HepG2 (cell line): ENCODE data around the gene TRAPPC3. TPM values are rescaled to one million over a fixed set of nuclear protein-coding genes. Genes with fewer than 3 reads are reported as not detected.
"Not testable (repeated sequence)": the region's sequence is repeated elsewhere in the genome, so short reads cannot be mapped to it uniquely, and the experiment has no call there.

Source experiments
- ATAC-seq: fragments of 200-7000 bp; cut with Tn5 transposase; 3 replicates; pipeline ENCODE4 v1.9.1; 2020; ENCODE audit warnings: mild to moderate bottlenecking, moderate library complexity
- BruUV-seq: library from RNA; stranded (reverse); fragments of 400-500 nt; replicated peaks from 2 replicates; lab custom pipeline; 2021; lab: Mats Ljungman, UMichigan
- CTCF ChIA-PET: fragments of 300-600 bp; formaldehyde crosslinking; extraction: SDS; loops from one replicate; lab custom pipeline; 2021; ENCODE audit warnings: low total read pairs, inconsistent platforms, low intra/inter-chr PET ratio; lab: Yijun Ruan, JAX
- POLR2A ChIA-PET: fragments of 350-600 bp; sonication (Branson Sonifier 250); formaldehyde crosslinking; loops from one replicate; lab custom pipeline; 2020; ENCODE audit warnings: antibody characterized with exemption, inconsistent platforms; lab: Yijun Ruan, JAX
- DNase-seq: peaks from one replicate; pipeline ENCODE4 v3.0.0-alpha.2; 2015; ENCODE audit warnings: low spot score
- FAIRE-seq: peaks from 3 replicates; lab custom pipeline; 2011; peaks lifted over from hg19 to GRCh38; lab: Jason Lieb, UNC
- H2AFZ ChIP-seq: one replicate; pipeline ENCODE4 v1.6.1; 2011; ENCODE audit warnings: low read length, inconsistent platforms
- H3K27ac ChIP-seq: fragments of 300-600 bp; 3 replicates; pipeline ENCODE4 v1.8.0; 2011; ENCODE audit warnings: mixed run types, mild to moderate bottlenecking, mixed read lengths, low read length, inconsistent platforms; ENCODE audit not compliant: insufficient read depth; ENCODE audit errors: extremely low read length
- H3K27me3 ChIP-seq, 2 experiments: fragments of 200-600 bp in 1 of 2; 2 replicates in 1 of 2; 3 replicates in 1 of 2; pipeline versions ENCODE4 v1.6.0 to v1.8.0; 2011; ENCODE audit warnings: low read length in 2 of 2, mild to moderate bottlenecking in 2 of 2, moderate library complexity in 2 of 2, inconsistent platforms in 1 of 2; ENCODE audit not compliant: insufficient read depth in 2 of 2, control insufficient read depth in 1 of 2
- H3K36me3 ChIP-seq, 2 experiments: fragments of 200-600 bp in 1 of 2; replicated peaks in 1 of 2; 2 replicates in 1 of 2; 3 replicates in 1 of 2; pipeline versions ENCODE4 v1.5.1 to v1.8.0; 2011; ENCODE audit warnings: low read length in 2 of 2, inconsistent platforms in 1 of 2; ENCODE audit not compliant: insufficient read depth in 2 of 2, control insufficient read depth in 1 of 2
- H3K4me1 ChIP-seq: 2 replicates; pipeline ENCODE4 v1.5.1; 2012; ENCODE audit warnings: low read length, inconsistent platforms; ENCODE audit not compliant: insufficient read depth
- H3K4me2 ChIP-seq: 2 replicates; pipeline ENCODE4 v1.6.0; 2011; ENCODE audit warnings: low read depth, low read length, inconsistent platforms
- H3K4me3 ChIP-seq, 3 experiments: fragments of 200-600 bp in 1 of 3; sonication (generic), shearing (Covaris generic) in 1 of 3; replicated peaks in 1 of 3; 2 replicates each; pipeline ENCODE4 v1.5.1; 2011 to 2016; ENCODE audit warnings: low read length in 3 of 3, inconsistent platforms in 2 of 3, low read depth in 2 of 3, mild to moderate bottlenecking in 2 of 3, control low read depth in 1 of 3, mixed read lengths in 1 of 3; ENCODE audit not compliant: insufficient read depth in 1 of 3
- H3K79me2 ChIP-seq: one replicate; pipeline ENCODE4 v1.6.1; 2011; ENCODE audit warnings: low read length, inconsistent platforms; ENCODE audit not compliant: insufficient read depth
- H3K9ac ChIP-seq: 2 replicates; pipeline ENCODE4 v1.6.0; 2011; ENCODE audit warnings: mild to moderate bottlenecking, low read depth, low read length, inconsistent platforms; ENCODE audit not compliant: insufficient read depth
- H3K9me3 ChIP-seq: 2 replicates; pipeline ENCODE4 v1.5.1; 2012; ENCODE audit warnings: mild to moderate bottlenecking, low read length
- H4K20me1 ChIP-seq: 2 replicates; pipeline ENCODE4 v1.6.0; 2011; ENCODE audit warnings: inconsistent platforms, mild to moderate bottlenecking, low read length, moderate library complexity; ENCODE audit not compliant: insufficient read depth
- KLF11 ChIP-seq: IDR thresholded peaks from 2 replicates; pipeline ENCODE4 v1.6.1; 2016; ENCODE audit warnings: missing compliant biosample characterization
- SP4 ChIP-seq: sonication (generic); formaldehyde crosslinking; IDR thresholded peaks from 2 replicates; pipeline ENCODE4 v1.8.1; 2023; ENCODE audit warnings: mild to moderate bottlenecking, missing genetic modification reagents
- XBP1 ChIP-seq: sonication (generic); formaldehyde crosslinking; IDR thresholded peaks from 2 replicates; pipeline ENCODE4 v1.5.0; 2020; ENCODE audit warnings: missing genetic modification reagents
- ZNF768 ChIP-seq: sonication (generic); formaldehyde crosslinking; IDR thresholded peaks from 2 replicates; pipeline ENCODE4 v1.4.0; 2020; ENCODE audit warnings: missing genetic modification reagents
- WGBS: methylation state at CpG from one replicate; pipeline ENCODE4 v1.1.6; 2017; ENCODE audit warnings: low lambda C conversion rate; 5-methylcytosine and 5-hydroxymethylcytosine counted together
- in situ Hi-C: cut with HindIII; loops from 2 replicates; pipeline ENCODE4 v1.10.0; 2017; ENCODE audit warnings: low pct_unique_long_range_greater_than_20kb; ENCODE audit not compliant: extremely low pct_ligation_motif_present
- intact Hi-C: fragments of 100-400 bp; cut with micrococcal nuclease; formaldehyde crosslinking; loops from one replicate; pipeline ENCODE4 v1.10.0; 2022; ENCODE audit not compliant: unreplicated experiment
- polyA plus RNA-seq, 8 experiments: library from polyadenylated mRNA; depleted of rRNA in 3 of 8; stranded (reverse) in 7 of 8; unstranded in 1 of 8; fragments of >200 nt; fragmentation: Illumina TruSeq in 4 of 8; extraction: Trizol in 4 of 8; gene quantifications; 2 replicates each; pipeline versions ENCODE4 v1.2.1 to v1.2.3, GENCODE V29; 2011 to 2016; ENCODE audit warnings: low read depth in 4 of 8, missing spikeins in 1 of 8, mixed read lengths in 1 of 8; ENCODE audit not compliant: insufficient read depth in 1 of 8
- total RNA-seq, 5 experiments: library from RNA; depleted of rRNA; stranded (reverse); fragments of >200 nt; fragmentation: Illumina TruSeq; extraction: Trizol; gene quantifications; 2 replicates each; pipeline ENCODE4 v1.2.3, GENCODE V29; 2016; ENCODE audit warnings: low read depth in 1 of 5

Gene TRAPPC3
- total and polyA plus RNA-seq, 2 of the 13 experiments (the other 11 are each of a cell fraction or from before 2014, with no cell fraction given) = 53.7 to 62.4 TPM

- no peaks in the 10 kb centered on the region for H3K79me2 ChIP-seq
- no peak overlapping the region for H2AFZ ChIP-seq
- H3K9me3 ChIP-seq = no peaks in the 10 kb centered on the region
- ATAC-seq (0 out of 3 replicates have a peak, but pooled peaks have one; percentile 21), DNase-seq (no peak), FAIRE-seq (no peak)
- no peak overlapping the region for H3K9ac ChIP-seq
- no peak overlapping the region for H3K27ac ChIP-seq
- H3K36me3 ChIP-seq = no peaks in the 10 kb centered on the region
- CTCF ChIA-PET = no interaction called here
- H3K4me3 ChIP-seq = no peak overlapping the region
- BruUV-seq = no TSS peak
- H3K27me3 ChIP-seq = no peaks in the 10 kb centered on the region
- no peak overlapping the region for H3K4me2 ChIP-seq
- WGBS = 40% methylated on average over 5 of the region's 5 CpGs
- no peaks in the 10 kb centered on the region for H4K20me1 ChIP-seq
- POLR2A ChIA-PET = no interaction called here
- intact Hi-C loops (no loop called here), in situ Hi-C loops (no loop called here)
- no peak for TF ChIP-seq KLF11 (CRISPR knock-in tag)
- TF ChIP-seq SP4 (CRISPR knock-in tag) = no peak
- TF ChIP-seq XBP1 (CRISPR knock-in tag) = no peak
- H3K4me1 ChIP-seq = peaks cover 37% of the 10 kb centered on the region
These were observed 49.4 kb upstream of the TRAPPC3 start for GRCh38 chr1:36198641-36199040.

GRCh38 chr1:36196805-36197204, 47.5 kb upstream of the TRAPPC3 start:
- FAIRE-seq, H3K27ac ChIP-seq, DNase-seq, H3K27me3 ChIP-seq, H3K9ac ChIP-seq, H3K36me3 ChIP-seq, ATAC-seq, H3K79me2 ChIP-seq, BruUV-seq, H4K20me1 ChIP-seq, CTCF ChIA-PET, H3K4me3 ChIP-seq, H3K4me2 ChIP-seq, H3K9me3 ChIP-seq, intact Hi-C loops, in situ Hi-C loops, H2AFZ ChIP-seq: not testable (repeated sequence)
- TF ChIP-seq ZNF768 (CRISPR knock-in tag) = 0 out of 2 replicates have a peak, but pooled peaks have one; percentile 18
- WGBS = 82% methylated on average over 5 of the region's 12 CpGs
- POLR2A ChIA-PET = interaction anchor here (1.2 to 1.5 kb wide), 3 partner anchors 9 to 48 kb away, joined by 3 to 4 read pairs (median 4); partner anchors contain the start of genes THRAP3 and TRAPPC3
- peaks cover 35% of the 10 kb centered on the region for H3K4me1 ChIP-seq
